Hypothalamus (tissue), 51 donors: ENCODE data around the gene KLRD1.
A peak's percentile ranks its signal among the peaks of the same experiment; 100 is the strongest.
"Not testable (repeated sequence)": the region's sequence is repeated elsewhere in the genome, so short reads cannot be mapped to it uniquely, and the experiment has no call there.

Experiments
- DNase-seq, 51 donors: peaks; one replicate each; lab custom pipeline; 2025; lab: John Stamatoyannopoulos, UW

The KLRD1 gene

GRCh38 chr12:10367714-10368113, 60.0 kb downstream of the KLRD1 start:
- peak in 1 of 51 donors; percentile 28 for DNase-seq

- DNase-seq: peak in 4 of 51 donors; percentile 14 to 62 (median 28)
Observed at GRCh38 chr12:10368206-10369171, 60.8 kb downstream of the KLRD1 start.

- DNase-seq: peak in 1 of 51 donors; percentile 4
Observed at GRCh38 chr12:10369557-10370415, 62.1 kb downstream of the KLRD1 start.

- not testable (repeated sequence) for DNase-seq
Observed at GRCh38 chr12:10371893-10372535, 64.3 kb downstream of the KLRD1 start.

GRCh38 chr12:10372559-10372958, 64.9 kb downstream of the KLRD1 start:
- peak in 4 of 51 donors; percentile 17 to 39 (median 22) for DNase-seq

- no peak for DNase-seq
Observed at GRCh38 chr12:10374624-10375018, 67.0 kb downstream of the KLRD1 start.

- DNase-seq: not testable (repeated sequence)
Observed at GRCh38 chr12:10378737-10379136, 71.1 kb downstream of the KLRD1 start.
